ENCODE measurements around the gene ZBTB16. TPM values are rescaled to one million over a fixed set of nuclear protein-coding genes. Genes with fewer than 3 reads are reported as not detected.

Gene ZBTB16
- total and polyA plus RNA-seq, 2 of the 4 experiments (the other 2 are of a cell fraction), result not detected

- TF ChIP-seq USF2 (IDR thresholded peaks at IDR 0.05; ENCODE audit: low read depth, low read length), result peak; percentile 35; the same call in 1 of the 2 replicates
Measured at GRCh38 chr11:114280696-114281095, 221.2 kb downstream of the ZBTB16 start (continued).

- no peaks in the 10 kb centered on the region for H3K36me3 ChIP-seq (ENCODE audit: control insufficient read depth, insufficient read depth, low read length)
- H3K4me2 ChIP-seq (ENCODE audit: low read depth, low read length), result no peak overlapping the region
- no peak for DNase-seq
- peak overlapping the region; percentile 60; the same call in 2 of the 3 replicates for H2BK15ac ChIP-seq (ENCODE audit: low read depth, low read length)
- peaks cover 2% of the 10 kb centered on the region; the same call in 1 of the 2 replicates for H3K27me3 ChIP-seq (ENCODE audit: control insufficient read depth, insufficient read depth, low read length)
- in situ Hi-C loops (cut with MboI; ENCODE audit: low sequenced_read_pairs), result loop anchor here (5.0 kb wide), 1 partner anchor 471 kb away; no protein-coding TSS in a partner anchor
- H4K20me1 ChIP-seq (ENCODE audit: insufficient read depth, low read length), result no peaks in the 10 kb centered on the region
- ChIA-PET POLR2A (ENCODE audit: unreplicated experiment) (interaction anchor here (2.3 kb wide), 1 partner anchor 14 kb away, joined by 6 read pairs; the partner anchor contains the start of gene NNMT), CTCF (interaction anchor here (0.6 to 1.4 kb wide), 7 partner anchors 14 to 519 kb away, joined by 3 to 9 read pairs (median 3); partner anchors contain the start of gene NNMT)
- H2BK120ac ChIP-seq (ENCODE audit: low read depth, low read length), result peak overlapping the region; percentile 74
- H3K4ac ChIP-seq (ENCODE audit: low read depth, low read length), result peak overlapping the region; percentile 74
- peak overlapping the region; percentile 7; the same call in 1 of the 2 replicates for H2AK5ac ChIP-seq (ENCODE audit: low read depth, low read length)
- H2BK5ac ChIP-seq (ENCODE audit: low read depth, low read length, poor library complexity, severe bottlenecking), result no peak overlapping the region
- H3K4me3 ChIP-seq (ENCODE audit: insufficient read depth, low read depth, low read length), result no peak overlapping the region
- H3K56ac ChIP-seq (ENCODE audit: extremely low read depth, insufficient read depth, low read length), result no peak overlapping the region
- intact Hi-C loops (cut with micrococcal nuclease), result loop anchor here (2.0 to 5.0 kb wide), 5 partner anchors 33 to 1996 kb away; partner anchors contain the start of genes C11orf71, RBM7 and REXO2
- peaks cover 18% of the 10 kb centered on the region for H3K4me1 ChIP-seq (ENCODE audit: control insufficient read depth, insufficient read depth, low read length)
- H2AFZ ChIP-seq (replicated peaks; ENCODE audit: low read length, poor library complexity), result no peak overlapping the region
- BruUV-seq (replicated peaks), result no TSS peak
- no peak overlapping the region for H3K23ac ChIP-seq (ENCODE audit: low read depth, low read length)
- ATAC-seq (ENCODE audit: low read depth), result no peak
- H3K9me1 ChIP-seq (ENCODE audit: insufficient read depth, low read length), result peaks cover 3% of the 10 kb centered on the region; the same call in 1 of the 2 replicates
- no CpG with 5 or more reads among the region's 1 CpG for WGBS, 2 experiments (ENCODE audit: extremely low coverage in 2 of 2, insufficient read length in 1 of 2)
- peak overlapping the region; percentile 77 for H4K91ac ChIP-seq (ENCODE audit: insufficient read depth, low read depth, low read length)
- dilution Hi-C loops (cut with HindIII; ENCODE audit: low sequenced_read_pairs, unreplicated experiment), result no loop called here
- H3K9me3 ChIP-seq (ENCODE audit: control insufficient read depth, insufficient read depth, low read length), result peaks cover 2% of the 10 kb centered on the region; the same call in 1 of the 2 replicates
- H2BK20ac ChIP-seq (ENCODE audit: low read depth, low read length), result peak overlapping the region; percentile 73; the same call in 1 of the 2 replicates
- H2AK9ac ChIP-seq (replicated peaks; ENCODE audit: low read depth, low read length, poor library complexity), result no peak overlapping the region
- H4K5ac ChIP-seq (ENCODE audit: low read depth, low read length), result peak overlapping the region; percentile 57
- no peak overlapping the region for H3K9ac ChIP-seq (ENCODE audit: low read depth, low read length)
- no peaks in the 10 kb centered on the region for H3K79me1 ChIP-seq (ENCODE audit: low read depth in 1 of 2, low read length in 2 of 2)
- peak overlapping the region; percentile 49; the same call in 1 of the 2 replicates for H3K14ac ChIP-seq (replicated peaks; ENCODE audit: low read depth, low read length)
- H3K27ac ChIP-seq (ENCODE audit: insufficient read depth, low read length), result no peak overlapping the region
- peak overlapping the region; percentile 54 to 78; a peak in 3 of 4 replicates for H4K8ac ChIP-seq (ENCODE audit: low read depth in 2 of 2, low read length in 2 of 2)
- H3K18ac ChIP-seq (ENCODE audit: low read depth, low read length), result peak overlapping the region; percentile 48; the same call in 1 of the 2 replicates
- TF ChIP-seq USF2 (IDR thresholded peaks at IDR 0.05; ENCODE audit: low read depth, low read length), result no peak
- TF ChIP-seq FOS (IDR thresholded peaks at IDR 0.05; ENCODE audit: low read depth, low read length), result no peak
- TF ChIP-seq CHD1 (IDR thresholded peaks at IDR 0.05; ENCODE audit: low read depth, low read length), result no peak
- no peak for TF ChIP-seq SMC3 (IDR thresholded peaks at IDR 0.05; ENCODE audit: low read depth, low read length)
- TF ChIP-seq MAFK (IDR thresholded peaks at IDR 0.05; ENCODE audit: low read depth, low read length), result no peak
- TF ChIP-seq RAD21 (IDR thresholded peaks at IDR 0.05; ENCODE audit: low read length), result no peak
- TF ChIP-seq RFX5 (IDR thresholded peaks at IDR 0.05; ENCODE audit: low read depth, low read length), result no peak
- no peak for TF ChIP-seq BHLHE40 (IDR thresholded peaks at IDR 0.05; ENCODE audit: low read depth, low read length)
- TF ChIP-seq CEBPB (IDR thresholded peaks at IDR 0.05; ENCODE audit: low read depth, low read length), result no peak
- TF ChIP-seq RCOR1 (IDR thresholded peaks at IDR 0.05; ENCODE audit: insufficient replicate concordance, low read length), result no peak
- TF ChIP-seq MXI1 (IDR thresholded peaks at IDR 0.05; ENCODE audit: borderline replicate concordance, low read depth, low read length), result no peak
- TF ChIP-seq NFE2L2 (IDR thresholded peaks at IDR 0.05; ENCODE audit: low read depth, low read length), result no peak
- TF ChIP-seq MAZ (IDR thresholded peaks at IDR 0.05; ENCODE audit: borderline replicate concordance, low read depth, low read length), result no peak
Measured at GRCh38 chr11:114281388-114281956, 222.0 kb downstream of the ZBTB16 start.

Data from IMR-90 (cell line).